Activated CD8-positive, alpha-beta memory T cell treated with anti-CD3 and anti-CD28 coated beads, Interleukin-2, amount 10 ng/mL, durations not matched to agents 7 days and 5 days (primary cell): ENCODE results near the gene GPRIN3. TPM values are rescaled to one million over a fixed set of nuclear protein-coding genes. Genes with fewer than 3 reads are reported as not detected.
"Not testable (repeated sequence)": the region's sequence is repeated elsewhere in the genome, so short reads cannot be mapped to it uniquely, and the experiment has no call there.

Experiments
- ATAC-seq: fragments of 150-1000 bp; cut with Tn5 transposase; one replicate; pipeline ENCODE4 v1.10.0; 2021; ENCODE audit warnings: moderate library complexity
- CTCF ChIA-PET: fragments of 350-600 bp; sonication (Branson Sonifier 250); formaldehyde crosslinking; loops from one replicate; lab custom pipeline; 2021; ENCODE audit warnings: antibody characterized with exemption; lab: Charles Lee
- DNase-seq: peaks from one replicate; pipeline ENCODE4 v3.0.0-alpha.2; 2020
- H3K27ac Mint-ChIP-seq: one replicate; pipeline ENCODE4 v1.8.0; 2021; ENCODE audit warnings: mild to moderate bottlenecking, mixed read lengths
- H3K27me3 Mint-ChIP-seq: one replicate; pipeline ENCODE4 v1.8.0; 2021; ENCODE audit warnings: mixed read lengths
- H3K36me3 Mint-ChIP-seq: one replicate; pipeline ENCODE4 v1.8.0; 2021; ENCODE audit warnings: mild to moderate bottlenecking, mixed read lengths
- H3K4me1 Mint-ChIP-seq: one replicate; pipeline ENCODE4 v1.8.0; 2021; ENCODE audit warnings: mixed read lengths
- H3K4me3 Mint-ChIP-seq: one replicate; pipeline ENCODE4 v1.8.0; 2021; ENCODE audit warnings: mild to moderate bottlenecking, moderate library complexity, mixed read lengths
- H3K9me3 Mint-ChIP-seq: one replicate; pipeline ENCODE4 v1.8.0; 2022; ENCODE audit warnings: low read depth, mixed read lengths
- total RNA-seq, 2 experiments: library from RNA; stranded (reverse); gene quantifications; one replicate each; pipeline ENCODE4 v1.2.3, GENCODE V29; 2021

GPRIN3 gene
- total RNA-seq, 2 experiments from 2014 or later, result 66.9 to 67.5 TPM

DNA sequence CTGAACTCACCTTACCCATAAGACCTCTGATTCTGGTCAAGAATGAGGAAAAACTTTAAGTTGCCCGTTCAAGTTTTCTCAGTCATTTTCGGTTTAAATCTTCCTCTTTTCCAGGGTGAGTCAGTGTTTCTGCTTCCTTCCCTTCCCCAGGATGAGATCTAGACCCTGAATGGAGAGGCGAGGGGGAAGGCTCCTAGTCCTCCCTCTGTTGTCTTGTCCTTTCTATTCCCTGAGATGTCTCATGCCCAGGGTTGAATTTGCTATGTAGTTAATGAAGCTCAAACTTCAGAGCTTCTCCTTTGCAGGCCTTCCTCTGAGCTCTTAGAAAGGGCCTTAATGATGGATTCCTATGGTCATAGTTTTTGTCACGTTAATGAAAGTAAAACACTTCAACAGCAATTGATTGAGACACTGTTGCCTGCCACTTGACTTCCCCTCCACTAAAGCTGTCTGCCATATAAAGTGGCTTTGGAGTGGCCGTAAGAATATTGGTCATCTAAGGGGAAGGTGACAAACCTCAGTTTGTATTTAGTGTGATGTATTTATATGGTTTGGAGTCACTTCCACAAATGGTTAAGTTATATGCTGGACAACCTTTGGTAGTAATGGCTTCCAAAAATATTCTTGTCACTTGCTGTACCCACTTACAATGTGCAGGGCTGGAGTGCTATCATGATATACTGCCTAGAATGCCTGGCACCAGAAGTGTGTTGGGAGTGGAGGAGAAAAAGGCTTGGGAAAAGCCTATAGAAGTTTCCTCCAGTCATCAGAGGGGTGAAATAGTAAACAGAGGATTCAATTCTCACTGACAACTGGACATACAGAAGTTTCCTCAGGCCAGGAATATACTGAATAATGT lies 24.3 kb upstream of the GPRIN3 start:
- H3K36me3 Mint-ChIP-seq, result peaks cover 15% of the 10 kb centered on the region
- DNase-seq, result no peak
- CTCF ChIA-PET, result no interaction called here
- peaks cover 4% of the 10 kb centered on the region for H3K9me3 Mint-ChIP-seq
- no peak overlapping the region for H3K4me3 Mint-ChIP-seq
- H3K27me3 Mint-ChIP-seq, result peaks cover 4% of the 10 kb centered on the region
- no peak overlapping the region for H3K27ac Mint-ChIP-seq
- H3K4me1 Mint-ChIP-seq, result peaks cover 8% of the 10 kb centered on the region
- no peak for ATAC-seq

DNA sequence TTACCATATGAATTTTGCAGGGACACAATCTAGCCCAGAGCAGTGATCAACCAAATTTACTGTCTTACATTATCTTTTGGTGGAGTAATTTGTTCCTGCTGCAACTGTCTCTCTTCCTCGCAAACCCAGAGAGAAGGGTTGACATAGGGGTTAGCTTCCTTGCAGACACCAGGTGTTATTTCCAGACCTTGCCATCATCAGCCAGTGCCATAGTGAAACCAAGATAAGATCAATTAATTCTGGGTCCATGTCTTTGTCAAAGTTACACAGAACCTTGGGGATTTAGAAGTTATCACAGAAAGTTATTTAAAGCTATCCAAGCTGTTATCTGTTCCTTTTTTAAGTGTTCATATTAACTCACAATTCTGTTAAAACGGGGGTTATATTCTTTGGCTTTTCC lies 23.6 kb upstream of the GPRIN3 start:
- DNase-seq, result no peak
- peaks cover 4% of the 10 kb centered on the region for H3K27me3 Mint-ChIP-seq
- no peak overlapping the region for H3K4me3 Mint-ChIP-seq
- no peak for ATAC-seq
- H3K4me1 Mint-ChIP-seq, result peaks cover 8% of the 10 kb centered on the region
- peaks cover 4% of the 10 kb centered on the region for H3K9me3 Mint-ChIP-seq
- CTCF ChIA-PET, result no interaction called here
- peaks cover 15% of the 10 kb centered on the region for H3K36me3 Mint-ChIP-seq
- H3K27ac Mint-ChIP-seq, result no peak overlapping the region

DNA sequence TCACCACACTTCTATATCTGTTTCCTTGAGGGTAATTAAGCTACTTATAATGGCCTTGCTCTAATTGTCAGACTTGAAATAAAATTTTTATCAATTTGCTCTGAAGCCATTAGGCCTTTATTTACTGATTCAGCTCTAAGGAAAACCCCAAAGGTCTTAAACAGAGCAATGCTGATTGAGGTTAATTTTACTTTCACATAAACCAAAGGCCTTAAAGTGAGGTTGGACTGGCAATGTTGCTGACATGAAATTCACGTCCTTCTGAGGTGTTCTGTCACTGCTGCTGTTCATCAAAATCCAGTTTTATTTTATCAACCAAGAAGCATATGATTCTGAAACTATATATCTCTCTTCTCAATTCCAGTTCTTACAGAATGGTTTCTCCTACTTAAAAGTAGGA lies 21.7 kb upstream of the GPRIN3 start:
- DNase-seq (no peak), ATAC-seq (no peak)
- Mint-ChIP-seq H3K27me3 (no peaks in the 10 kb centered on the region), H3K36me3 (peaks cover 15% of the 10 kb centered on the region), H3K9me3 (peaks cover 4% of the 10 kb centered on the region), H3K4me3 (no peak overlapping the region), H3K4me1 (peaks cover 16% of the 10 kb centered on the region), H3K27ac (no peak overlapping the region)
- CTCF ChIA-PET, result no interaction called here

DNA sequence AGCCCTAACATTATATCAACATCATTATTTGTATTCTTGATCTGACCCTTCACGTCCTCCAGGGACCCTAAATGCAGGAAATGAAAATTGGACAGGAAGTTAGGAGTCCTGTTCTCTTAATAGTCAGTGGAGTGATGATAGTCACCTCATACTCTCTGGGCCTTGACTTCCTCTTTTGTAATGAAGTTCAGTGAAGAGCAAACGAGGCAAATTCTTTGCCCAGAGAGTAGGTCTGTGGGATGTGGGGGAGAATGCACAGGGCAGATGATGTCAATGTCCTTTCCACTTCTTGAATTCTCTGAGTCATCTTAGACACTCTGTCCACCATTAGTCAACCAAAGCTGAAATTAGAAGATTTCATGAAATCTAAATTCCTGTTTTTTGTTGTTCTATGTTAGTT lies 17.1 kb upstream of the GPRIN3 start:
- H3K9me3 Mint-ChIP-seq, result peaks cover 6% of the 10 kb centered on the region
- no peak for DNase-seq
- no peaks in the 10 kb centered on the region for H3K27me3 Mint-ChIP-seq
- no peak overlapping the region for H3K4me3 Mint-ChIP-seq
- H3K36me3 Mint-ChIP-seq, result peaks cover 14% of the 10 kb centered on the region
- peak overlapping the region; percentile 47 for H3K27ac Mint-ChIP-seq
- peak; percentile 74 for ATAC-seq
- H3K4me1 Mint-ChIP-seq, result peaks cover 18% of the 10 kb centered on the region
- CTCF ChIA-PET, result interaction anchor here (0.9 to 1.1 kb wide), 2 partner anchors 24 to 45 kb away, joined by 3 read pairs; no protein-coding TSS in a partner anchor

DNA sequence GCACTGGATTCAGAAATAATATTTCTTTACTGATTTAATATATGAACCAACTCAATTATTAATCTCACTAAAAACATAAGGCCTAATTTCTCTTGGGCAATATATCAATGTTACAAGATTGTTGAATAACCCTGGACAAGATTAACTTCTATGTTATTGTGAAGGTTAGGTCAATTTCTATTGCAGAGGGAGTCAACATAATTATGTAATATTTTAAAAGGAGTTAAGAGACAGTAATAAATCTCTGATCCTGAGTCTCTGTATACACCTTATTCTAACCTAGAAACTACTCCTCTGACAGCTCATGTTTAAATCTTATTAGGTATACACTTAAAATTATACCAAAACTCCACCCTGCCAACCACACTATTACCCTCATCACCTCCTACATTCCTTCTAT lies 15.1 kb upstream of the GPRIN3 start:
- H3K36me3 Mint-ChIP-seq, result peaks cover 11% of the 10 kb centered on the region
- ATAC-seq (no peak), DNase-seq (no peak)
- H3K27me3 Mint-ChIP-seq, result no peaks in the 10 kb centered on the region
- H3K4me1 Mint-ChIP-seq, result peaks cover 31% of the 10 kb centered on the region
- CTCF ChIA-PET, result interaction anchor here (0.7 kb wide), 1 partner anchor 17 kb away, joined by 3 read pairs; no protein-coding TSS in a partner anchor
- H3K27ac Mint-ChIP-seq, result no peak overlapping the region
- H3K9me3 Mint-ChIP-seq, result peaks cover 8% of the 10 kb centered on the region
- H3K4me3 Mint-ChIP-seq, result no peak overlapping the region

DNA sequence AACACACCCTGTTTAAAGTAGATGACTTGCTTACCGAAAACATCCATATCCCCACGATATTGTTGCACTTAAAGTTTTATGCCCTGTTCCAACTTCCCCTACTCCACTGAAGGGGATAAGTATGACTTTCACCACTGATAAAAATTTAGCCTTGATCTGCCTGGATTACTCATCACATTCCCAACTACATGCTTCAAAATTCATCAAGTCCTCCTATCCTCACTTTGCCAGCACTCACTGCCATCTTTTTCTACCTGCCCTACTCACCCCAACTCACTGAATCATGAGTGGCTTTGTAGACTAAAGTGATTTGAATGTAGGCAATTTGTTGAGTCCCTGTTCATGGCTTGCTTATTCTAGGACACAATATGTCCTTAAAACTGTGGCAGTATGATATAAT lies 12.2 kb upstream of the GPRIN3 start:
- Mint-ChIP-seq H3K27ac (no peak overlapping the region), H3K9me3 (peaks cover 4% of the 10 kb centered on the region), H3K4me3 (no peak overlapping the region), H3K27me3 (no peaks in the 10 kb centered on the region), H3K4me1 (peaks cover 43% of the 10 kb centered on the region), H3K36me3 (peaks cover 7% of the 10 kb centered on the region)
- DNase-seq (no peak), ATAC-seq (no peak)
- CTCF ChIA-PET, result no interaction called here

DNA sequence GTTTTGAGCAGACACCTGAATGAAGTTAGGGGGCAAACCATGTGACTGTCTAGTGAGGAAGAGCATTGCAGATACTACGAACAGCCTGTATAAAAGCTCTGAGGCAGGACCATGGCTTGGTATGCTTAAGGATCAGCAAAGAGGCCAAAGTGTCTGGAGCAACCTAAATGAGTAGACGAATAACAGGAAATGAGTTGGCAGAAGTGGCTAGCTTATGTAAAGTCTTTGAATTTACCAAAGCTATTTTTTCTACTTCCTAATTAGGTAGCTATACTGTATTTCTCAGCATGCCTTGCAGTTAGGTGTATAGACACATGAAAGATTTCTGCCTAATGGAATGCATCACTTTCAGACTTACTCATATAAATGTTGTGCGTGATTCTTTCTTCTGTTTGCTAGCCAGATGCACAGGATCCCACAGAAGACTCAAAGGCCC lies 9.3 kb upstream of the GPRIN3 start:
- H3K27ac Mint-ChIP-seq, result peak overlapping the region; percentile 85

DNA sequence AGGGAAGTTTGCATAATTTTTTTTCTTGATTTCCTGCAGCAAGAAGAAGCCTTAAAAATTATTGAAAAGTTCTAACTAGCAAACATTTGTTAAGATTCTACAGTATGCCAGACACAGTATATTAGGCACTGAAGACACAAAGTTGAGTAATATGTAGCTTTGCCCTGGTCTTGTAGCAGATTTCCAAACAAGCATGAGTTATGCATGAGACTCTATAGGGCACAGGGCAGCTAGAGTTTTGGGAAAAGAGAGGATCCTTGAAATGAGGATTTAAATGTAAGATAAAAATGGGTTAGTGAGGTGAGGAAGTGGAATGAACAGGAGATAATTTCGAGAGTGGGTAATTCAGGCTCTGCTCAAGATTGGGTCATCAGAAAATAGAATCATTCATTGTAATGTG lies 8.6 kb upstream of the GPRIN3 start:
- peak overlapping the region; percentile 85 for H3K27ac Mint-ChIP-seq
- CTCF ChIA-PET, result interaction anchor here (1.6 kb wide), 1 partner anchor 8 kb away, joined by 7 read pairs; the partner anchor contains the start of gene GPRIN3
- DNase-seq, result no peak
- peaks cover 40% of the 10 kb centered on the region for H3K4me1 Mint-ChIP-seq
- peaks cover 6% of the 10 kb centered on the region for H3K36me3 Mint-ChIP-seq
- no peak overlapping the region for H3K4me3 Mint-ChIP-seq
- H3K27me3 Mint-ChIP-seq, result no peaks in the 10 kb centered on the region
- peaks cover 4% of the 10 kb centered on the region for H3K9me3 Mint-ChIP-seq
- no peak for ATAC-seq

More for the DNA sequence above, 9.3 kb upstream of the GPRIN3 start:
- CTCF ChIA-PET, result interaction anchor here (0.6 to 2.2 kb wide), 9 partner anchors 9 to 118 kb away, joined by 3 to 9 read pairs (median 4); partner anchors contain the start of gene GPRIN3
- H3K4me1 Mint-ChIP-seq, result peaks cover 40% of the 10 kb centered on the region
- DNase-seq, result peak; percentile 62
- peaks cover 6% of the 10 kb centered on the region for H3K36me3 Mint-ChIP-seq
- peak; percentile 91 for ATAC-seq
- H3K4me3 Mint-ChIP-seq, result peak overlapping the region; percentile 18
- H3K27me3 Mint-ChIP-seq, result no peaks in the 10 kb centered on the region
- peaks cover 4% of the 10 kb centered on the region for H3K9me3 Mint-ChIP-seq

DNA sequence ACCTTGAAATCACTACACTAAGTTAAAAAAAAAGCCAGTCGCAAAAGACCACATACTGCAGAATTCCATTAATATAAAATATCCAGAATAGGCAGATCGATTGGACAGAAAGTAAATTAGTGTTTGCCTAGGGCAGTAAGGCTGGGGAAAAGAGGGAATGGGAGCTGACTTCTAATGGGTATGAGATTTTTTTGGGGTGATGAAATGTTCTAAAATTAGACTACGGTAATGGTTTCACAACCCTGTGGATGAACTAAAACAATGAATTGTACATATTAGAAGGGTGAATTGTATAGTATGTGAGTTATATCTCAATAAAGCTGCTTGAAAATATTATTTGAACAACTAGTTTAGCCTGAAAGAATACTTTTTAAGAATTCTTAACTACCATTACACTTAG lies 6.7 kb upstream of the GPRIN3 start:
- H3K4me1 Mint-ChIP-seq, result peaks cover 44% of the 10 kb centered on the region
- CTCF ChIA-PET, result no interaction called here
- H3K27ac Mint-ChIP-seq, result no peak overlapping the region
- no peak for ATAC-seq
- no peak overlapping the region for H3K4me3 Mint-ChIP-seq
- no peak for DNase-seq
- H3K9me3 Mint-ChIP-seq, result no peaks in the 10 kb centered on the region
- H3K36me3 Mint-ChIP-seq, result peaks cover 1% of the 10 kb centered on the region
- H3K27me3 Mint-ChIP-seq, result no peaks in the 10 kb centered on the region

DNA sequence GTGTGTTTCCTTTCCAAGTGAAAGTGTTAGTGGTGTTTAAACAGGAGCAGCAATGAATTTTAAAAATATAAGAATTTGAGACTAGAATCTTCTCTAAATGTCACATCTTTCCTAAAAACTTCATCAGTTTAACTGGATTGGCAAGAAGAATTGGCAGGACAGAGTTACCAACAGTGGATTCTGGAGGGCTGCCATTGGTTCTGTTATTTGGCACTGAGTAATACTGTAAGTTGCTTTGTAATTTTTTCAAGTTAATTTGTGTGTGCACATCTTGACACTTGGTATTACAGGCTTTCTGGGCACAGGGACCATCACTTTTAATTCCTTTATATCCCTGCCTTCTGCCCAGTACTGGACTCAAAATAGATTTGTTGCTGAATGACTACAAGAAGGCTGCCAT lies 4.5 kb upstream of the GPRIN3 start:
- Mint-ChIP-seq H3K36me3 (peaks cover 1% of the 10 kb centered on the region), H3K4me3 (no peak overlapping the region), H3K27me3 (no peaks in the 10 kb centered on the region), H3K27ac (no peak overlapping the region), H3K4me1 (peaks cover 34% of the 10 kb centered on the region), H3K9me3 (no peaks in the 10 kb centered on the region)
- no peak for DNase-seq
- no peak for ATAC-seq
- CTCF ChIA-PET, result interaction anchor here (0.8 to 3.4 kb wide), 2 partner anchors 13 to 23 kb away, joined by 4 to 12 read pairs; no protein-coding TSS in a partner anchor

DNA sequence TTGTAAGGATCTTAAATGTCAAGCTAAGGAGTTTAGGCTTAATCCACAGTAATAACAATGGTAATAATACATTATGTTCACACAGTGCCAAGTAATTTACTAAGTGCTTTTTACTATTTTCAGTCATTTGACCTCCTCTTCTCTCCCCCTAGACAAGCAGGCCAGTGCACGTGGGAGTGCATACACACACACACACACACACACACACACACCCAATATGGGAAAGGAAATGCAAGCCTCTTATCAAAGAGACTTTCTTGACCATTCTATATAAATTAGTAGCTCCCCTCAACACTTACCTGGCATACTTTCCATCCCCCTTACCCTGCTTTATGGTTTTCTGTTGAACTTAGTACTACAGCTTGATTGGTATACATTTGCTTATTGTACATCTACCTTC lies 3.8 kb upstream of the GPRIN3 start:
- H3K4me1 Mint-ChIP-seq, result peaks cover 27% of the 10 kb centered on the region
- H3K27ac Mint-ChIP-seq, result no peak overlapping the region
- no peaks in the 10 kb centered on the region for H3K27me3 Mint-ChIP-seq
- H3K4me3 Mint-ChIP-seq, result no peak overlapping the region
- H3K36me3 Mint-ChIP-seq, result peaks cover 6% of the 10 kb centered on the region
- ATAC-seq (no peak), DNase-seq (no peak)
- CTCF ChIA-PET, result interaction anchor here (3.4 kb wide), 1 partner anchor 12 kb away, joined by 12 read pairs; no protein-coding TSS in a partner anchor
- no peaks in the 10 kb centered on the region for H3K9me3 Mint-ChIP-seq

DNA sequence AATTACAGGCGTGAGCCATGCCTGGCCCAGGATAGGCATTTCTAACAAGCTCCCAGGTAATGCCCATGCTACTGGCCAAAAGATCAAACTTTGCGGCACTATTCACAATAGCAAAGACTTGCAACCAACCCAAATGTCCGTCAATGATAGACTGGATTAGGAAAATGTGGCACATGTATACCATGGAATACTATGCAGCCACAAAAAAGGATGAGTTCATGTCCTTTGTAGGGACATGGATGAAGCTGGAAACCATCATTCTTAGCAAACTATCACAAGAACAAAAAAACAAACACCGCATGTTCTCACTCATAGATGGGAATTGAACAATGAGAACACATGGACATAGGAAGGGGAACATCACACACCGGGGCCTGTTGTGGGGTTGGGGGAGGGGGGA lies 1.6 kb upstream of the GPRIN3 start:
- not testable (repeated sequence) for ATAC-seq, H3K9me3 Mint-ChIP-seq, H3K27me3 Mint-ChIP-seq, H3K27ac Mint-ChIP-seq, DNase-seq
- H3K36me3 Mint-ChIP-seq, result peaks cover 25% of the 10 kb centered on the region
- peaks cover 25% of the 10 kb centered on the region for H3K4me1 Mint-ChIP-seq
- CTCF ChIA-PET, result interaction anchor here (1.5 to 3.4 kb wide), 2 partner anchors 10 to 15 kb away, joined by 3 to 12 read pairs; no protein-coding TSS in a partner anchor
- H3K4me3 Mint-ChIP-seq, result peak overlapping the region; percentile 27

DNA sequence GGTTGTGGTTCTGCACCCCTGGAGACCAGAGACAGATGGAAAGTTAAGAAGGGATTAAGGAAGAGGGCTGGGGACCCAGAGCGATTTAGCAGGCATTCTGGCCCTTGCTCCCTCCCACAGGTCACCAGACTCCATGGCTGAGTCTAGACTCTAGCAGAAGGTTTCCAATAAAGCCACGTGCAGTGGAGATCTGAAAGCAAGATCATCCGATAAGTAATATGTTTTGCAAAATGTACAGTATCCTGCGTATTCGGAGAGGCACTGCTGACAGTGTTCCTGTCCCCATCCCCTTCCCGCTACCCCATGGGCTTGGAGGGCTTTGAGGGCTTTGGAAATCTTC lies 531 bp upstream of the GPRIN3 start:
- CTCF ChIA-PET, result interaction anchor here (1.1 to 1.6 kb wide), 5 partner anchors 9 to 127 kb away, joined by 3 to 7 read pairs (median 5); no protein-coding TSS in a partner anchor
- Mint-ChIP-seq H3K36me3 (peaks cover 33% of the 10 kb centered on the region), H3K27ac (peak overlapping the region; percentile 50), H3K4me3 (peak overlapping the region; percentile 95), H3K4me1 (peaks cover 32% of the 10 kb centered on the region), H3K27me3 (no peaks in the 10 kb centered on the region), H3K9me3 (no peaks in the 10 kb centered on the region)
- DNase-seq (no peak), ATAC-seq (peak; percentile 4)

DNA sequence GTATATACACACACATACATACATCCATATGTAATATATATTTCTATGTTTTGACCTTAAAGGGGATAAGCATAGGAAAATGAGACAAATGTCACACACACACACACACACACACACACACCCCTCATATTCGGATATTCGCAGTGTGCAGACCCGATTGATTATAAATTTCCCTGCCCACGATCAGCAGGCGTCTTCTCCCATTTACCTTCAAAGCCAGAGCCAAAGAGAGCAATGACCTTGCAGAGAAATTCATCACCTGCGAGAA lies 488 bp downstream of the GPRIN3 start:
- ATAC-seq, result no peak
- no peak for DNase-seq
- Mint-ChIP-seq H3K9me3 (no peaks in the 10 kb centered on the region), H3K4me1 (peaks cover 35% of the 10 kb centered on the region), H3K36me3 (peaks cover 36% of the 10 kb centered on the region), H3K4me3 (peak overlapping the region; percentile 95), H3K27me3 (no peaks in the 10 kb centered on the region), H3K27ac (peak overlapping the region; percentile 96)
- CTCF ChIA-PET, result interaction anchor here (1.4 kb wide), 1 partner anchor 10 kb away, joined by 7 read pairs; no protein-coding TSS in a partner anchor
